NCI-H2029 (cell line): ENCODE measurements around the gene PRAMEF33.
"Not testable (repeated sequence)": the region's sequence is repeated elsewhere in the genome, so short reads cannot be mapped to it uniquely, and the experiment has no call there.

Source experiments
- DNase-seq: peaks from one replicate; lab custom pipeline; 2025; lab: John Stamatoyannopoulos, UW

PRAMEF33 gene, protein sequence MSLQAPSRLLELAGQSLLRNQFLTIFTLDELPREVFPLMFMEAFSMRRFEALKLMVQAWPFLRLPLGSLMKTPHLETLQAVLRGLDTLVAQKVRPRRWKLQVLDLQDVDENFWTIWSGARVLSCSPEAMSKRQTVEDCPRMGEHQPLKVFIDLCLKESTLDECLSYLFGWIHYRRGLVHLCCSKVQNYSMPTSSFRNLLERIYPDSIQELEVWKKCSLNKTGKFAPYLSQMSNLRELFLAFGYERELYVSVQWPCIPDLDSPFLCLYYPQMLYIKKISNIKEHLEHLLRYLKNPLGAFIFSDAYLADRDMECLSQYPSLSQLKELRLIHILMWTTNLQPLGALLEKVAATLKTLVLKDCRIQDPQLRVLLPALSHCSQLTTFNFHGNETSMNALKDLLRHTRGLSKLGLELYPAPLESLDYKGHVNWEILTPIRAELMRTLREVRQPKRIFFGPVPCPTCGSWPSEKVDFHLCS

DNA sequence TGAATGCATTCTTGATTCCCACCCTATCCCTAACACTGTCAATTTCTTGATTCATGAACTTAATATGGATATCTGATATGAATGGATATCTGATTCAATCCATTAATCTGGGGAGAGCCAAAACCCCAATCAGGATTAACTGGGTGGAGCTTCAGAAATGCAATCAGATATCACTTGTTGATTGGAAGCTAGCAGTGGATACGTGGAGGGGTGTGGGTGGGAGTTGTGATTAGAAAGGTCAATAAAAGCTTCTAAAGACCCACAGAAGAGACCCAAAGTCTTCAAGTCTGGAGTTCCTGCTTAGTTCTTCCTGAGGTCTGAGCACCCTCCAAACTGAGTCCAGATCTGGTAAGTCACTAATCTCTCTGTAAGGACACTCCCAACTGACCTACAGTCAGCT, at the start of gene PRAMEF33:
PRAMEF33 (plus strand) TSS at position 301 of the 400 bp plus-strand sequence. CDS start 2,416 bp downstream, outside the sequence.
- DNase-seq: not testable (repeated sequence)

DNA sequence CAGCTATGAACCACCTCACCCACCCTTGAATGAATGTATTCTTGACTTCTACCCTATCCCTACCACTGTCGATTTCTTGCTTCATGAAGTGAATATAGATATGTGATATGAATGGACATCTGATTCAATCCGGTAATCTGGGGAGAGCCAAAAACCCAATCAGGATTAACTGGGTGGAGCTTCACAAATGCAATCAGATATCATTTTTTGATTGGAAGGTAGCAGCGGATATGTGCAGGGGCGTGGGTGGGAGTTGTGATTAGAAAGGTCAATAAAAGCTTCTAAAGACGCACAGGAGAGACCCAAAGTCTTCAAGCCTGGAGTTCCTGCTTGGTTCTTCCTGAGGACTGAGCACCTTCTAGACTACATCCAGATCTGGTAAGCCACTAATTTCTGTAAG, 49.4 kb upstream of the PRAMEF33 start, which contains the start of gene PRAMEF5:
PRAMEF5 (plus strand) TSS at position 301 of the 400 bp plus-strand sequence. CDS start 5,071 bp downstream, outside the sequence.
- DNase-seq: not testable (repeated sequence)

DNA sequence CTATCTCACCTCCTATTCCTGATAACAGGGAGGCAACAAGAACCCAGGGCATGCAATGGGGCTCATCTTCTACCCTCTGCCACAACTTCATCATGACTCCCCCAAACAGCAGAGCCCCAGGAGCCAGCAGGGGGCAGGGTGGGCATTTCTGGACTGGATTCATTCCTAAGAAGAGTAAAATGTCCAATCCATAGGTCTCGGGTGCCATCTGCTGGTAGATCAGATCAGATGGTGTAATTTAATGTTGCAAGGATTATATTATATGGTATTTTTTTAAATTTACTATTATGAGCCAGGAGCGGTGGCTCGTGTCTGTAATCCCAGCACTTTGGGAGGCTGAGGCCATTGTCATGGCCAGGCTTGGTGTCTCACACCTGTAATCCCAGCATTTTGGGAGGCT, 38.2 kb upstream of the PRAMEF33 start:
- DNase-seq: not testable (repeated sequence)

DNA sequence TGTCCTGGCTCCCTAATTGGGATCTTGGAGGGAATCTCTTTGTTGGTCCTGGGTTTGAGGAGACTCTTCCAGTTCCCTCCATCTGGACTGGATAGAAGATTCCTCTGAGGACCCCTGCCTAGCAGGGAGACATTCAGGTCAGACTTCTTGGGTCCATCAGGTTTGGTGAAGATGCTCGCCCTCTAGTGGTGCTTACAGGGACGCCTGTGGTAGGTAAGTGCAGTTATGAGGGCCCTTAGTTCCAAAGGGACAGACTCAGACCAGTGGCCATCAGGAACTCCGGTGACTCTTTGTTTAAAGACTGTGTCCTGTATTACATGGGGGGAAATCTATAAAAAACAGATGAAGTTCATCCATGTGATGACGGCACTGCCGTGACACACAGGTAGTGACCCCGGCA, 26.3 kb upstream of the PRAMEF33 start:
- not testable (repeated sequence) for DNase-seq

DNA sequence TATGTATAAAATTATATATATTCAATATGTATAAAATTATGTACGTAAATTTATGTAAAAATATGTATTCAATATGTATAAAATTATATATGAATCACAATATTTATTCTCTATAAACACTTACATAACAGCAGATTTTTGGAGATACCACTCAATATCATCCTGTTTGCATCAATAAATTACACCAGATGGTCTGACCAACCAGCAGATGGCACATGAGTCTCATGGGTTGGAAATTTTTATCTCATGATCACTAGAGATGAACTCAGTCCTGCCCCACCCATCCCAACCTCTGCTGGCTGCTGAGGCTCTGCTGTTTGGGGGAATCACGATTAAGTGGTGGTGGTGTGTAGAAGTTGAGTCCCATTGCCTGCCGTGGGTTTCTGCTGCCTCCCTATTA, 23.7 kb upstream of the PRAMEF33 start:
- DNase-seq: not testable (repeated sequence)

DNA sequence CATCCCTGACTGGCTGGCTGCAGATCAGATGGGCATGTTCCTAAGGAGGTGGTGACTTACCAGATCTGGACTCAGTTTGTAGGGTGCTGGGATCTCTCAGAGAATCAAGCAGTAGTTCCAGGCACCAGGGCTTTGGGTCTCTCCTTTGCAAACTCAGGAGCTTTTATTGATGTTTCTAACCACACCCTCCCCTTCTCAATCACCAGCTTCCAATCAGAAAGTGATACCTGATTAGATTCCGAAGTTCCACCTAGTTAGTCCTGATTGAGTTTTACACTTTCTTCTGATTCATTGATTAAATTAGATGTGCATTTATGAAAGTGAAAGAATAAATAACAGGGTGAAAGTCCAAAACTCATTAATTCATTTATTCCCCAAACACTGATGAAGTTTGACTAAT, 18.3 kb upstream of the PRAMEF33 start, which contains the start of gene PRAMEF8:
PRAMEF8 (minus strand) TSS at position 101 of the 400 bp plus-strand sequence. CDS start 1,046 bp downstream, outside the sequence.
- DNase-seq: not testable (repeated sequence)

DNA sequence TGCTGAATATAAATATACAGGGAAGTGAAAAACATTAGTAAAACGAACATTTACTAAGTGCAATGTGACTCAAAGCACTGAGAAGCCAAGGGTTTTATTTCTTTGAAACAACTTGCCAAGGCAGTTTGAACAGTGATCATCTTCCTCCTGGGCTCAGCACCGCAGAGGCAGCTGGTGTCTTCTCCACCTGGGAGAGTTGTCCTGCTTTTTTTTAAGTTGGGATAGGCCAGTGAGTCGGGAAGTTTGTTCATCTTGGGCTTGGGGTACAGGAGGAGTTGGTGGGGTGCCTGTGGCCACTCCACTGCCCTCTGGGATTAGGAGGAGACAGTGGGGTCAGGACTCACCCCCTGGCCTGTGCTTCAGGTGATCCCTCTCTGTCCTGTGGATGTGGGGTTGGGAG, 14.3 kb upstream of the PRAMEF33 start:
- DNase-seq: not testable (repeated sequence)

DNA sequence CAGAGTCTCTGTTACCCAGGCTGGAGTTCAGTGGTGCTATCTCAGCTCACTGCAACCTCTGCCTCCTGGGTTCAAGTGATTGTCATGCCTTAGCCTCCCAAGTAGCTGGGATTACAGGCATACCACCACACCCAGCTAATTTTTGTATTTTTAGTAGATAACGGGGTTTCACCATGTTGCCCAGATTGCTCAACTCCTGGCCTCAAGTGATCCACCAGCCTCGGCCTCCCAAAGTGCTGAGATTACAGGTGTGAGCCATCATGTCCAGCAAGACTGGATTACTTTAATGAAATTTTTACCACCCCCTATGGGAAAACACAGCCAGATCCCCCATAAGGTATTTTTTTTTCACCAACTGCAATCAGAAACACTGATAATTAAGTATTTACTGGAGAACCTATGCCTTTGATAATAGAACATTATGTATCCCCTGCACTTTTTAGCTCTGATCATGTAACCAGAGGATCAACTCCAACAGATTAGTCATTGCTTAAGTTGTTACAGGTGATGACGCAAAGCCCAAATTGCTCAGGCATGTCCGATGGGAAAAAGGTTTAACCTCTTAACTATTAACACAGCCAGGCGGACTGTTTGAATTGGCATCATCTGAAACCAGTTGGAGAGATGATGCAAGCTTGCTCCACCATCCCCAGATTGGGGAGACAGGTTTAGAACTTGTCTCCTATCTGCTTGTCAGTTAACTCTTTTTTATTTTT, 6.0 kb upstream of the PRAMEF33 start:
- DNase-seq: not testable (repeated sequence)

DNA sequence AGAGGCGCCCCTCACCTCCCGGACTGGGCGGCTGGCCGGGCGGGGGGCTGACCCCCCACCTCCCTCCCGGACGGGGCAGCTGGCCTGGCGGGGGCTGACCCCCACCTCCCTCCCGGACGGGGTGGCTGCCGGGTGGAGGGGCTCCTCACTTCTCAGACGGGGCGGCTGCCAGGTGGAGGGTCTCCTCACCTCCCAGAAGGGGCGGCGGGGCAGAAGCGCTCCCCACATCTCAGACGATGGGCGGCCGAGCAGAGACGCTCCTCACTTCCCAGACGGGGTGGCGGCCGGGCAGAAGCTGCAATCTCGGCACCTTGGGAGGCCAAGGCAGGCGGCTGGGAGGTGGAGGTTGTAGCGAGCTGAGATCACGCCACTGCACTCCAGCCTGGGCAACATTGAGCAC, 4.6 kb upstream of the PRAMEF33 start:
- DNase-seq: not testable (repeated sequence)

DNA sequence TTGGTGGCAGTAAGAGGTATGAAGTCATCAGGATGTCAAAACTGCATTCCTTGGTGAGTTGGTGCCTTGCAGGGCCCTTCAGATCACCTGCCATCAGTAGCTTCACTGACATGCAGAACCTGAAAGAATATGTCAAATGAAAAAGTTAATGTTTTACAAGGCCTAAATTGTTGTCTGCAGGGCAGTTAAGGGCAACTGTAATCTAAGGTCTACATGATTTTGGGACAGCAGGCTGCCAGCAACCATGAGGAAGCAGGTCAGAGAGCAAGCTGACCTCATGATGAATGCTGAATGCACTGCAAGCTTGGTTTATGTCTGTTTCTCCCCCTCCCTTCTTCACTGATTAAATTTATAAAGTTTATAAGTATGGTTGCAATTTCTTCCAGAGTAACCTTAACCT, 1.1 kb upstream of the PRAMEF33 start:
- DNase-seq: not testable (repeated sequence)

DNA sequence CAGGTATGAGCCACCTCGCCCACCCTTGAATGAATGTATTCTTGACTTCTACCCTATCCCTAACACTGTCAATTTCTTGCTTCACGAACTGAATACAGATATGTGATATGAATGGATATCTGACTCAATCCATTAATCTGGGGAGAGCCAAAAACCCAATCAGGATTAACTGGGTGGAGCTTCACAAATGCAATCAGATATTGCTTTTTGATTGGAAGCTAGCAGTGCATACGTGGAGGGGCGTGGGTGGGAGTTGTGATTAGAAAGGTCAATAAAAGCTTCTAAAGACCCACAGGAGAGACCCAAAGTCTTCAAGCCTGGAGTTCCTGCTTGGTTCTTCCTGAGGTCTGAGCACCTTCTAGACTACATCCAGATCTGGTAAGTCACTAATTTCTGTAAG, 11.9 kb downstream of the PRAMEF33 start, which contains the start of gene PRAMEF15:
PRAMEF15 (plus strand) TSS at position 301 of the 400 bp plus-strand sequence. CDS start 2,827 bp downstream, outside the sequence.
- DNase-seq: not testable (repeated sequence)

DNA sequence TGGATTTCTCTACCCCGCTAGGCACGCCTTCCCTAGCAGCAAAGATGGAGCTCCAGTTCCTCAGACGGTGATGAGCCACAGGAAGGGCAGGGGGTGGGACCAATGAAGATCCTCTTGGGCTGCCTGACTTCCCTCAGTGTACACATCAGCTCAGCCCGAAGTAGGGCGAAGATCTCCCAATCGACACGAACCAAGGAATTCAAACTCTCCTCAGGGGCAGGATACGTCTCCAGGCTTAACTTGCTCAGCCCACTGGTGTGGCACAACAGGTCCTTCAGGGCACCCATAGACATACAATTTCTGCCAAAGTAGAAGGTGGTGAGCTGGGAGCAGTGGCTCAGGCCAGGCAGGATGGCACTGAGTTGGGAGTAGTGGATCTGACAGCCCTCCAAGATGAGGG, 39.2 kb downstream of the PRAMEF33 start:
- DNase-seq: not testable (repeated sequence)

DNA sequence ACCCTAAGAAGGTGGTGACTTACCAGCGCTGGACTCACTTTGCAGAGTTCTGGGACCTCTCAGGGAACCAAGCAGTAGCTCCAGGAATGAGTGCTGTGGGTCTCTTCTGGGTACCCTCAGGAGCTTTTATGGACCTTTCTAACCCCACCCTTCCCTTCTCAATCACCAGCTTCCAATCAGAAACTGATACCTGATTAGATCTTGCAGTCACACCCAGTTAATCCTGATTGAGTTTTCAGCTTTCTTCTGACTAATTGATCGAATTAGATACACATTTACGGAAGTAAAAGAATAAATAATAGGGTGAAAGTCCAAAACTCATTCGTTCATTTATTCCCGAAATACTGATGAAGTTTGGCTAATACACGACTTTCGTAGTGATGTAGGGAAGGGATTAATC, 43.7 kb downstream of the PRAMEF33 start, which contains the start of gene PRAMEF14:
PRAMEF14 (minus strand) TSS at position 101 of the 400 bp plus-strand sequence. CDS start 1,820 bp downstream, outside the sequence.
- DNase-seq: not testable (repeated sequence)

DNA sequence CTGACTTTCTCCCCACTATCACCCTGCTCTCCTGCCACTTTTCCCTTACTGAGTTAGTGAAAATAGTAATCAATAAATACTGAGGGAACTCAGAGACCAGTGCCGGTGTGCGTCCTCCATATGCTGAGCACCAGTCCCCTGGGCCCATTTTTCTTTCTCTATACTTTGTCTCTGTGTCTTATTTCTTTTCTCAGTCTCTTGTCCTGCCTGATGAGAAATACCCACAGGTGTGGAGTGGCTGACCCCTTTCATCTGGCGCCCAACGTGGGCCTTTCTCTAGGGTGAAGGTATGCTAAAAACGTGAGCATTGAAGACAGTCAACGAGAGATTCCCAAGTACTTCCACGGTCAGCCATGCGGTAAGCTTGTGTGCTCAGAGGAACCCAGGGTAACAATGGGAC, 50.1 kb downstream of the PRAMEF33 start:
- DNase-seq: not testable (repeated sequence)

DNA sequence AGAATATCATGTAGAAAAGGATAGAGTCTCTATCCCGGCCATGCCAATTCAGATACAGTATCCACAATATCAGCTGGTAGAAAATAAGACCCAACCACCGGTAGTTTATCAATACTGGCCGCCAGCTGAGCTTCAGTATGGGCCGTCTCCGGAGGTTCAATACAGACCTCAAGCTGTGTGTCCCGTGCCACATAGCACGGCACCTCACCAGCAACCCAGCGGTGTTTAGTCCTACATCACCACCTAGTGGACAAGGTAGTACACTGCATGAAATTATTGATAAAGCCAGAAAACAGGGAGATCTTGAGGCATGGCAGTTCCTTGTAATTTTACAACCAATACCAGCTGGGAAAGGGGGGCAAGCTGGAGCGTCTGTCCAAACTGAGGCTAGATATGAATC, 51.1 kb downstream of the PRAMEF33 start:
- not testable (repeated sequence) for DNase-seq

DNA sequence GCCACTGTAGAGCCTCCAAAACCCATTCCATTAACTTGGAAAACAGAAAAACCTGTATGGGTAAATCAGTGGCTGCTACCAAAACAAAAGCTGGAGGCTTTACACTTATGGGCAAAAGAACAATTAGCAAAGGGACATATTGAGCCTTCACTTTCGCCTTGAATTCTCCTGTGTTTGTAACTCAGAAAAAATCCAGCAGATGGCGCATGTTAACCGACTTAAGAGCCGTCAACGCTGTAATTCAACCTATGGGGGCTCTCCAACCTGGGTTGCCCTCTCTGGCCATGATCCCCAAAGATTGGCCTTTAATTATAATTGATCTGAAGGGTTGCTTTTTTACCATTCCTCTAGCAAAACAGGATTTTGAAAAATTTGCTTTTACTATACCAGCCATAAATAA, 53.4 kb downstream of the PRAMEF33 start:
- DNase-seq: peak; percentile 60
